Adipocyte (in vitro differentiated cells): ENCODE results near the gene SLC47A2.

Source experiments
- DNase-seq: peaks from one replicate; pipeline ENCODE4 v3.0.0-alpha.2; 2015; ENCODE audit warnings: low read depth
- H3K27me3 ChIP-seq: replicated peaks from 2 replicates; pipeline ENCODE4 v1.7.0; 2013; ENCODE audit warnings: mild to moderate bottlenecking, low read length, moderate library complexity; ENCODE audit not compliant: control insufficient read depth, insufficient read depth
- H3K36me3 ChIP-seq: 2 replicates; pipeline ENCODE4 v1.7.0; 2013; ENCODE audit warnings: low read length, mild to moderate bottlenecking, moderate library complexity; ENCODE audit not compliant: control insufficient read depth, insufficient read depth, severe bottlenecking
- H3K4me1 ChIP-seq: 2 replicates; pipeline ENCODE4 v1.7.0; 2013; ENCODE audit warnings: mild to moderate bottlenecking, low read length, moderate library complexity; ENCODE audit not compliant: control insufficient read depth, insufficient read depth
- H3K4me3 ChIP-seq: 2 replicates; pipeline ENCODE4 v1.7.0; 2013; ENCODE audit warnings: mild to moderate bottlenecking, low read length, moderate library complexity
- H3K9ac ChIP-seq: 2 replicates; pipeline ENCODE4 v1.7.0; 2013; ENCODE audit warnings: mild to moderate bottlenecking, low read length, moderate library complexity
- H3K9me3 ChIP-seq: 2 replicates; pipeline ENCODE4 v1.7.0; 2013; ENCODE audit warnings: mild to moderate bottlenecking, low read length, moderate library complexity; ENCODE audit not compliant: control insufficient read depth

Gene SLC47A2

GRCh38 chr17:19755392-19755791 lies 39.0 kb upstream of the SLC47A2 start:
- Histone ChIP-seq H3K4me1 (peaks cover 11% of the 10 kb centered on the region), H3K36me3 (no peaks in the 10 kb centered on the region), H3K9ac (no peak overlapping the region), H3K4me3 (no peak overlapping the region), H3K27me3 (peaks cover 3% of the 10 kb centered on the region), H3K9me3 (no peaks in the 10 kb centered on the region)
- no peak for DNase-seq

GRCh38 chr17:19753661-19754463 lies 37.5 kb upstream of the SLC47A2 start:
- no peaks in the 10 kb centered on the region for H3K9me3 ChIP-seq
- H3K4me1 ChIP-seq, result peaks cover 11% of the 10 kb centered on the region
- peaks cover 9% of the 10 kb centered on the region for H3K27me3 ChIP-seq
- no peak for DNase-seq
- no peaks in the 10 kb centered on the region for H3K36me3 ChIP-seq
- no peak overlapping the region for H3K4me3 ChIP-seq
- H3K9ac ChIP-seq, result no peak overlapping the region

GRCh38 chr17:19753051-19753509 lies 36.7 kb upstream of the SLC47A2 start:
- Histone ChIP-seq H3K4me1 (peaks cover 11% of the 10 kb centered on the region), H3K36me3 (no peaks in the 10 kb centered on the region), H3K4me3 (no peak overlapping the region), H3K9me3 (no peaks in the 10 kb centered on the region), H3K9ac (no peak overlapping the region), H3K27me3 (peaks cover 12% of the 10 kb centered on the region)
- DNase-seq, result peak; percentile 93

- peaks cover 18% of the 10 kb centered on the region for H3K27me3 ChIP-seq
- DNase-seq, result no peak
- H3K9ac ChIP-seq, result no peak overlapping the region
- no peak overlapping the region for H3K4me3 ChIP-seq
- no peaks in the 10 kb centered on the region for H3K9me3 ChIP-seq
- H3K36me3 ChIP-seq, result no peaks in the 10 kb centered on the region
- H3K4me1 ChIP-seq, result peaks cover 11% of the 10 kb centered on the region
Measured at GRCh38 chr17:19752216-19753050, 36.0 kb upstream of the SLC47A2 start.

- Histone ChIP-seq H3K36me3 (no peaks in the 10 kb centered on the region), H3K4me1 (peaks cover 11% of the 10 kb centered on the region), H3K27me3 (peaks cover 16% of the 10 kb centered on the region), H3K4me3 (no peak overlapping the region), H3K9ac (no peak overlapping the region), H3K9me3 (no peaks in the 10 kb centered on the region)
- DNase-seq, result no peak
Measured at GRCh38 chr17:19750835-19751234, 34.5 kb upstream of the SLC47A2 start.

- Histone ChIP-seq H3K4me1 (peaks cover 14% of the 10 kb centered on the region), H3K36me3 (no peaks in the 10 kb centered on the region), H3K9ac (no peak overlapping the region), H3K4me3 (no peak overlapping the region), H3K9me3 (no peaks in the 10 kb centered on the region), H3K27me3 (peaks cover 23% of the 10 kb centered on the region)
- no peak for DNase-seq
Measured at GRCh38 chr17:19750020-19750572, 33.7 kb upstream of the SLC47A2 start.

- Histone ChIP-seq H3K27me3 (peaks cover 23% of the 10 kb centered on the region), H3K36me3 (no peaks in the 10 kb centered on the region), H3K4me3 (no peak overlapping the region), H3K9me3 (no peaks in the 10 kb centered on the region), H3K4me1 (peaks cover 15% of the 10 kb centered on the region), H3K9ac (no peak overlapping the region)
- DNase-seq, result no peak
Measured at GRCh38 chr17:19748807-19749193, 32.4 kb upstream of the SLC47A2 start.

GRCh38 chr17:19747829-19748806 lies 31.7 kb upstream of the SLC47A2 start, which contains the start of gene ALDH3A1:
ALDH3A1 (minus strand) TSS chr17:19748298; CDS start chr17:19745129, 3,169 bp downstream.
- no peaks in the 10 kb centered on the region for H3K36me3 ChIP-seq
- H3K27me3 ChIP-seq, result peaks cover 27% of the 10 kb centered on the region
- peaks cover 11% of the 10 kb centered on the region for H3K4me1 ChIP-seq
- H3K9me3 ChIP-seq, result no peaks in the 10 kb centered on the region
- no peak within 1 kb of the TSS for H3K9ac ChIP-seq
- DNase-seq, result peak; percentile 71
- H3K4me3 ChIP-seq, result no peak within 1 kb of the TSS

- Histone ChIP-seq H3K9ac (no peak overlapping the region), H3K4me3 (no peak overlapping the region), H3K27me3 (peaks cover 32% of the 10 kb centered on the region), H3K9me3 (no peaks in the 10 kb centered on the region), H3K4me1 (peaks cover 4% of the 10 kb centered on the region), H3K36me3 (no peaks in the 10 kb centered on the region)
- no peak for DNase-seq
Measured at GRCh38 chr17:19747159-19747719, 30.9 kb upstream of the SLC47A2 start.

GRCh38 chr17:19746517-19746916 lies 30.1 kb upstream of the SLC47A2 start:
- no peak for DNase-seq
- peaks cover 33% of the 10 kb centered on the region for H3K27me3 ChIP-seq
- H3K9me3 ChIP-seq, result no peaks in the 10 kb centered on the region
- no peak overlapping the region for H3K4me3 ChIP-seq
- H3K4me1 ChIP-seq, result peaks cover 4% of the 10 kb centered on the region
- H3K9ac ChIP-seq, result no peak overlapping the region
- no peaks in the 10 kb centered on the region for H3K36me3 ChIP-seq
